ENCODE data around the gene PSMB11.

DNA sequence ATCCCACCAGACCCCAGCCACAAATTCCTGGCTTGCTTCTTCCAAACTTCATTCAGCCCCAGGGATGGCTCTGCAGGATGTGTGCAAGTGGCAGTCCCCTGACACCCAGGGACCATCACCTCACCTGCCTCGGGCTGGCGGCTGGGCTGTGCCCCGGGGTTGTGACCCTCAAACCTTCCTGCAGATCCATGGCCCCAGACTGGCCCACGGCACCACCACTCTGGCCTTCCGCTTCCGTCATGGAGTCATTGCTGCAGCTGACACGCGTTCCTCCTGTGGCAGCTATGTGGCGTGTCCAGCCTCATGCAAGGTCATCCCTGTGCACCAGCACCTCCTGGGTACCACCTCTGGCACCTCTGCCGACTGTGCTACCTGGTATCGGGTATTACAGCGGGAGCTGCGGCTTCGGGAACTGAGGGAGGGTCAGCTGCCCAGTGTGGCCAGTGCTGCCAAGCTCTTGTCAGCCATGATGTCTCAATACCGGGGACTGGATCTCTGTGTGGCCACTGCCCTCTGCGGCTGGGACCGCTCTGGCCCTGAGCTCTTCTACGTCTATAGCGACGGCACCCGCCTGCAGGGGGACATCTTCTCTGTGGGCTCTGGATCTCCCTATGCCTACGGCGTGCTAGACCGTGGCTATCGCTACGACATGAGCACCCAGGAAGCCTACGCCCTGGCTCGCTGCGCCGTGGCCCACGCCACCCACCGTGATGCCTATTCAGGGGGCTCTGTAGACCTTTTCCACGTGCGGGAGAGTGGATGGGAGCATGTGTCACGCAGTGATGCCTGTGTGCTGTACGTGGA is at the start of gene PSMB11:
- TF ChIP-seq, protein P1, sequence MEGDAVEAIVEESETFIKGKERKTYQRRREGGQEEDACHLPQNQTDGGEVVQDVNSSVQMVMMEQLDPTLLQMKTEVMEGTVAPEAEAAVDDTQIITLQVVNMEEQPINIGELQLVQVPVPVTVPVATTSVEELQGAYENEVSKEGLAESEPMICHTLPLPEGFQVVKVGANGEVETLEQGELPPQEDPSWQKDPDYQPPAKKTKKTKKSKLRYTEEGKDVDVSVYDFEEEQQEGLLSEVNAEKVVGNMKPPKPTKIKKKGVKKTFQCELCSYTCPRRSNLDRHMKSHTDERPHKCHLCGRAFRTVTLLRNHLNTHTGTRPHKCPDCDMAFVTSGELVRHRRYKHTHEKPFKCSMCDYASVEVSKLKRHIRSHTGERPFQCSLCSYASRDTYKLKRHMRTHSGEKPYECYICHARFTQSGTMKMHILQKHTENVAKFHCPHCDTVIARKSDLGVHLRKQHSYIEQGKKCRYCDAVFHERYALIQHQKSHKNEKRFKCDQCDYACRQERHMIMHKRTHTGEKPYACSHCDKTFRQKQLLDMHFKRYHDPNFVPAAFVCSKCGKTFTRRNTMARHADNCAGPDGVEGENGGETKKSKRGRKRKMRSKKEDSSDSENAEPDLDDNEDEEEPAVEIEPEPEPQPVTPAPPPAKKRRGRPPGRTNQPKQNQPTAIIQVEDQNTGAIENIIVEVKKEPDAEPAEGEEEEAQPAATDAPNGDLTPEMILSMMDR (IDR thresholded peaks at IDR 0.05; ENCODE audit: low read length): no peak
- TF ChIP-seq EZH2 (IDR thresholded peaks at IDR 0.05; ENCODE audit: borderline replicate concordance, low read length): no peak

Data from OCI-LY1 (cell line).